ENCODE results near the gene SMIM12. TPM values are rescaled to one million over a fixed set of nuclear protein-coding genes. Genes with fewer than 3 reads are reported as not detected.
A peak's percentile ranks its signal among the peaks of the same experiment; 100 is the strongest.

SMIM12 gene
- total and polyA plus RNA-seq, 2 of the 8 experiments (the other 6 are each of a cell fraction or from before 2014, with no cell fraction given) = 40.9 to 49.2 TPM

DNA sequence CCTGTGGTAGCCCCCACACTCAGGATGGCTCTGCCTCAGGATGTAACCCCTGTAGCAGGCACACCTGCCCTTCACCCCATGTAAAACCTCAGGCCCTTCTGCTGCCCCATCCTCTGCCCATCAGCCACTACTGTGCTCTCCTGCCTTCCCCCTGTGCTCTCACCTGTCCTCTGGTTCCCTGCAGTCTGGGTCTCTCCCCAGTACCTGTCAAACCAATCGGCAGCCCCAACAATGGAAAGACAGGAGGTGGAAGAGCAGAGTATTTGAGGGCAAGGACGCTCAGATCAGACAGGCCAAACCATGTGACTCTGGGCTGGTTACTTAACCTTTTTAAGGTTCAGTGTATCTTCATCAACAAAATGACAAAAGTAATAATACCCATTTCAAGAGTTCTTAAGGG, 30.9 kb downstream of the SMIM12 start:
- CTCF ChIA-PET (ENCODE audit: partially characterized antibody) = interaction anchor here (2.4 kb wide), 1 partner anchor 8 kb away, joined by 11 read pairs; no protein-coding TSS in a partner anchor
- DNase-seq (ENCODE audit: low read depth in 1 of 2, low spot score in 2 of 2) = peak in 1 of 2 experiments; percentile 33
- no peak for FAIRE-seq

More for the DNA sequence above, 30.9 kb downstream of the SMIM12 start:
- no peak overlapping the region for H3K4ac ChIP-seq (replicated peaks; ENCODE audit: insufficient read length, low read depth, low read length)
- H3K79me1 ChIP-seq (ENCODE audit: low read depth, low read length) = no peaks in the 10 kb centered on the region
- no peak overlapping the region for H3K14ac ChIP-seq (ENCODE audit: insufficient read length)
- no peaks in the 10 kb centered on the region for H3K27me3 ChIP-seq (replicated peaks in 1 of 4; ENCODE audit: control insufficient read depth in 3 of 4, extremely low read depth in 1 of 4, insufficient read depth in 3 of 4, low read length in 3 of 4)
- H2AFZ ChIP-seq (ENCODE audit: low read length) = no peak overlapping the region
- H4K8ac ChIP-seq (ENCODE audit: extremely low read depth, insufficient read depth, low read length) = no peak overlapping the region
- no peak overlapping the region for H3K18ac ChIP-seq (ENCODE audit: extremely low read depth, low read length)
- H3K4me3 ChIP-seq (ENCODE audit: extremely low read depth in 1 of 4, insufficient read depth in 2 of 4, low read depth in 3 of 4, low read length in 4 of 4) = no peak overlapping the region
- no peak overlapping the region for H2AK5ac ChIP-seq (ENCODE audit: low read depth, low read length)
- no peak overlapping the region for H4K5ac ChIP-seq (ENCODE audit: insufficient read length, low read depth, low read length)
- no peak overlapping the region for H2BK5ac ChIP-seq (ENCODE audit: low read depth, low read length)
- H3K23ac ChIP-seq (ENCODE audit: insufficient read length) = no peak overlapping the region
- H3K27ac ChIP-seq (ENCODE audit: low read depth, low read length) = no peak overlapping the region
- H3K9ac ChIP-seq (replicated peaks in 1 of 4; ENCODE audit: extremely low read depth in 1 of 4, low read depth in 3 of 4, low read length in 3 of 4) = peak overlapping the region in 1 of 4 experiments; percentile 54; a peak in 2 of 7 replicates
- WGBS, 2 experiments (ENCODE audit: extremely low coverage in 1 of 2, insufficient coverage in 1 of 2, insufficient read length in 1 of 2, insufficient replicate concordance in 2 of 2, low coverage in 1 of 2, low lambda C conversion rate in 2 of 2, missing lambda C conversion rate in 1 of 2) = 89% methylated on average over 2 of the region's 2 CpGs; no CpG with 5 or more reads in 1 of the 2 experiments
- H2BK20ac ChIP-seq (ENCODE audit: low read length) = no peak overlapping the region
- H4K20me1 ChIP-seq (replicated peaks in 1 of 2; ENCODE audit: control insufficient read depth in 1 of 2, insufficient read depth in 2 of 2, low read length in 2 of 2) = no peaks in the 10 kb centered on the region
- H3K4me1 ChIP-seq (replicated peaks in 1 of 4; ENCODE audit: control insufficient read depth in 3 of 4, insufficient read depth in 4 of 4, low read length in 3 of 4) = no peaks in the 10 kb centered on the region; a peak in 3 of 7 replicates
- H2BK12ac ChIP-seq (ENCODE audit: low read depth, low read length) = no peak overlapping the region
- H3K9me3 ChIP-seq (ENCODE audit: insufficient read depth in 2 of 2, low read depth in 1 of 2, low read length in 1 of 2) = no peaks in the 10 kb centered on the region
- H3K56ac ChIP-seq (replicated peaks; ENCODE audit: insufficient read length, low read depth, low read length) = no peak overlapping the region
- no peak overlapping the region for H3K4me2 ChIP-seq (ENCODE audit: insufficient read depth in 1 of 2, low read depth in 2 of 2, low read length in 2 of 2)
- H2BK120ac ChIP-seq (replicated peaks; ENCODE audit: low read depth, low read length) = no peak overlapping the region
- TF ChIP-seq CEBPB (IDR thresholded peaks at IDR 0.05; ENCODE audit: low read depth, low read length) = no peak
- no peak for TF ChIP-seq GTF2F1 (IDR thresholded peaks at IDR 0.05; ENCODE audit: borderline replicate concordance, low read depth, low read length)
- TF ChIP-seq CHD2 (IDR thresholded peaks at IDR 0.05; ENCODE audit: low read length) = no peak
- no peak for TF ChIP-seq SRF (IDR thresholded peaks at IDR 0.05; ENCODE audit: low read depth, low read length)
- no peak for TF ChIP-seq POLR2A (IDR thresholded peaks at IDR 0.05; ENCODE audit: control extremely low read depth in 1 of 2, low read depth in 2 of 2, low read length in 2 of 2)
- no peak for TF ChIP-seq EP300 (IDR thresholded peaks at IDR 0.05; ENCODE audit: borderline replicate concordance in 1 of 2, low read depth in 2 of 2, low read length in 2 of 2)
- no peak overlapping the region for H2BK15ac ChIP-seq (ENCODE audit: low read length)
- H3K36me3 ChIP-seq (ENCODE audit: control insufficient read depth in 2 of 4, insufficient read depth in 4 of 4, low read length in 3 of 4) = no peaks in the 10 kb centered on the region
- no peaks in the 10 kb centered on the region; the same call in 1 of the 2 replicates for H3K23me2 ChIP-seq (ENCODE audit: low read depth, low read length)
- POLR2A ChIA-PET (ENCODE audit: partially characterized antibody) = no interaction called here
- H4K91ac ChIP-seq (replicated peaks; ENCODE audit: insufficient read length, low read length) = no peak overlapping the region
- no peaks in the 10 kb centered on the region for H3K79me2 ChIP-seq (ENCODE audit: control insufficient read depth in 1 of 2, insufficient read depth in 2 of 2, low read length in 2 of 2)
